GM23338 (cell line): ENCODE results near the gene KRTAP9-9.

ENCODE experiments used
- CTCF ChIP-seq, 2 experiments: fragments of 200-600 bp in 1 of 2; sonication (generic) in 1 of 2; conservative IDR thresholded peaks; 2 replicates each; pipeline versions ENCODE4 v1.5.1 to v1.6.1; 2016 to 2017; ENCODE audit warnings: antibody characterized with exemption in 2 of 2, low read depth in 2 of 2, mild to moderate bottlenecking in 2 of 2, moderate library complexity in 1 of 2
- ETS1 ChIP-seq: IDR thresholded peaks from 2 replicates; pipeline ENCODE4 v1.6.1; 2016; ENCODE audit warnings: antibody characterized with exemption
- EZH2 ChIP-seq: fragments of 200-600 bp; sonication (generic); IDR thresholded peaks from one replicate; pipeline ENCODE4 v1.8.0; 2017; ENCODE audit warnings: antibody characterized with exemption, mild to moderate bottlenecking, low read depth; ENCODE audit not compliant: unreplicated experiment
- EZH2phosphoT487 ChIP-seq: fragments of 200-600 bp; sonication (generic); IDR thresholded peaks from one replicate; pipeline ENCODE4 v1.8.1; 2018; ENCODE audit warnings: antibody characterized with exemption; ENCODE audit not compliant: unreplicated experiment
- NANOG ChIP-seq: IDR thresholded peaks from 2 replicates; pipeline ENCODE4 v1.6.1; 2016; ENCODE audit warnings: antibody characterized with exemption, borderline replicate concordance
- POLR2AphosphoS5 ChIP-seq: IDR thresholded peaks from 2 replicates; pipeline ENCODE4 v1.6.1; 2016; ENCODE audit warnings: antibody characterized with exemption, low read depth
- REST ChIP-seq: IDR thresholded peaks from one replicate; pipeline ENCODE4 v1.6.1; 2018; ENCODE audit warnings: antibody characterized with exemption; ENCODE audit not compliant: unreplicated experiment

- TF ChIP-seq CTCF (conservative IDR thresholded peaks at IDR 0.05; ENCODE audit: low read depth in 2 of 2) (no peak), EZH2 (no peak), REST (no peak), EZH2phosphoT487 (no peak), POLR2AphosphoS5 (no peak), ETS1 (no peak), NANOG (no peak)
Measured at GRCh38 chr17:41231731-41232130, 23.5 kb upstream of the KRTAP9-9 start.
